GM19023 (cell line): Measurements from ENCODE around the gene CXorf51B.
"Not testable (repeated sequence)": the region's sequence is repeated elsewhere in the genome, so short reads cannot be mapped to it uniquely, and the experiment has no call there.

Experiments
- ATAC-seq: cut with Tn5 transposase; IDR thresholded peaks from one replicate; pipeline ENCODE4 v1.9.1; 2021; ENCODE audit warnings: mild to moderate bottlenecking, moderate library complexity; ENCODE audit not compliant: unreplicated experiment

CXorf51B gene

DNA sequence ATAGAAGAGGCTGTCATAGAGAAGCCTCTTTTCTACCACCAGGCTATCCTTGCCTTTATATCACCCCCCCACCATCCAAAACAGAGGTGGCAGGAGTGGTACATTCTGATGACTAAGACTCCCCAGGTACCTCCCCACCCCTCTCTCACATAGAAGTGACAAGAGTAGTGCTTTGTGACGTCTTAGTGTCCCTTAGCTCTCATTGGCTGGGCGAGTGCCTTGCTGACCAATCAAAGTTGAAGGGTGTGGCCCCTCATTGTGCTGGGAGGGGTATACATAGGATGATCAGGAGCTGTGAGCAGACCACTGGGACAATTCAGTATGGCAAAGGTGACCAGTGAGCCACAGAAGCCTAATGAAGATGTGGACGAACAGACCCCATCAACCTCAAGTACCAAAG, at the start of gene CXorf51B:
CXorf51B (plus strand) TSS at position 301 of the 400 bp plus-strand sequence; CDS start at position 322, 21 bp downstream.
- not testable (repeated sequence) for ATAC-seq

DNA sequence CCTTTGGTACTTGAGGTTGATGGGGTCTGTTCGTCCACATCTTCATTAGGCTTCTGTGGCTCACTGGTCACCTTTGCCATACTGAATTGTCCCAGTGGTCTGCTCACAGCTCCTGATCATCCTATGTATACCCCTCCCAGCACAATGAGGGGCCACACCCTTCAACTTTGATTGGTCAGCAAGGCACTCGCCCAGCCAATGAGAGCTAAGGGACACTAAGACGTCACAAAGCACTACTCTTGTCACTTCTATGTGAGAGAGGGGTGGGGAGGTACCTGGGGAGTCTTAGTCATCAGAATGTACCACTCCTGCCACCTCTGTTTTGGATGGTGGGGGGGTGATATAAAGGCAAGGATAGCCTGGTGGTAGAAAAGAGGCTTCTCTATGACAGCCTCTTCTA, 5.1 kb downstream of the CXorf51B start, which contains the start of gene CXorf51A:
CXorf51A (minus strand) TSS at position 101 of the 400 bp plus-strand sequence; CDS start at position 80, 21 bp downstream.
- not testable (repeated sequence) for ATAC-seq

DNA sequence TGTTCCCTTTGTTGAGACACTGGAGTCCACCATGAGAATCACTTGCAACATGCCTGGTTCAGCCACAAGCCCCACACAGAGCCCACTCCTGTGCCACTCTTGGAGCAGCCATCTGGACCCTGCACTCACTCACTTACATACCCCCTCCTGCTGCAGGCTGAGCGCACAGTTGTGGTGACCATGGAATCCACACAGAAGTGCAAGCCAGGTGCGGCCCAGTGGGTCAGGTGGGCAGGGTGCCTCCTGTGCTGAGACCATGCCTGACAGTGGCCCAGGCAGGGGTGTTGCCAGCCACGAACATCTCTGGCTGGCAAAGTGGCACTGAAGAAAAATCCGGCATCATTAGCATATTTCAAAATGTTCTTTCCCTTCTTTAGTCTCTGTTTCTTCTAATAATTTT, 22.4 kb downstream of the CXorf51B start:
- ATAC-seq, result no peak

DNA sequence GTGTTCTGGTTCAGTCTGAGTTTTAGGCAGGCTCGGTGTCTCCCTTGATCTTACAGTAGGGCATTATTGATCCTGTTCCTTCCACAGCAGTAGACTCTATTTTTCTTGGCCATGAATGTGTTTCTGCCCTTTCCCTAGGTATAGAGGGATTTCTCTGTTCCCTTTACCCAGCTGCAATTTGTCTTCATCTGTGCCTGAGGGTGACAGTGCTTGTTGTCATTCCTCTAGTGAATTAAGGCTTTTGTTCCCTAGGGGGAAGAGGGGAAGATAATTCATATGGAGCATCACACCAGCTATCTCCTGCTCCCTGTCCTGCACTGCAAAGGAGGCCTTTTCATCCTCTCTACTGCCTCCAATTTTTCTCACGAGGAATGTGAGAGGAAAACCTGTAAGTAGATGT, 44.7 kb downstream of the CXorf51B start:
- ATAC-seq, result no peak
